Measurements from ENCODE around the gene OR1E2. TPM values are rescaled to one million over a fixed set of nuclear protein-coding genes. Genes with fewer than 3 reads are reported as not detected.
"Not testable (repeated sequence)": the region's sequence is repeated elsewhere in the genome, so short reads cannot be mapped to it uniquely, and the experiment has no call there.

OR1E2 gene
- total RNA-seq, 1 donor = under 0.01 TPM

- Histone ChIP-seq H3K27ac (ENCODE audit: low read depth, low read length) (no peak overlapping the region), H2AFZ (ENCODE audit: low read length) (no peak overlapping the region), H3K36me3 (ENCODE audit: insufficient read depth, low read length) (no peaks in the 10 kb centered on the region), H4K20me1 (ENCODE audit: insufficient read depth, low read length) (no peaks in the 10 kb centered on the region), H3K4me3 (ENCODE audit: insufficient read depth, low read length) (no peak overlapping the region), H3K27me3 (ENCODE audit: insufficient read depth, low read length) (no peaks in the 10 kb centered on the region), H3K9me3 (ENCODE audit: low read depth, low read length) (no peaks in the 10 kb centered on the region), H3K4me1 (ENCODE audit: insufficient read depth, low read length) (no peaks in the 10 kb centered on the region), H3K4me2 (ENCODE audit: insufficient read depth, low read length) (no peak overlapping the region), H3K79me2 (ENCODE audit: insufficient read depth, low read length) (no peaks in the 10 kb centered on the region)
- no peak for DNase-seq (ENCODE audit: insufficient read length, low spot score, missing footprints)
- no peak for TF ChIP-seq CTCF (IDR thresholded peaks at IDR 0.05; ENCODE audit: extremely low read depth, low read depth, low read length)
These were observed 35.9 kb upstream of the OR1E2 start for GRCh38 chr17:3469529-3469928.

- H3K4me1 ChIP-seq (ENCODE audit: insufficient read depth, low read length); H3K4me2 ChIP-seq (ENCODE audit: insufficient read depth, low read length); H3K27me3 ChIP-seq (ENCODE audit: insufficient read depth, low read length); H3K79me2 ChIP-seq (ENCODE audit: insufficient read depth, low read length); H3K4me3 ChIP-seq (ENCODE audit: insufficient read depth, low read length); H3K9me3 ChIP-seq (ENCODE audit: low read depth, low read length); H2AFZ ChIP-seq (ENCODE audit: low read length); DNase-seq (ENCODE audit: insufficient read length, low spot score, missing footprints); H3K27ac ChIP-seq (ENCODE audit: low read depth, low read length); H3K36me3 ChIP-seq (ENCODE audit: insufficient read depth, low read length); H4K20me1 ChIP-seq (ENCODE audit: insufficient read depth, low read length): not testable (repeated sequence)
These were observed 32.7 kb upstream of the OR1E2 start for GRCh38 chr17:3466355-3466754.

GRCh38 chr17:3448059-3448665 is 14.5 kb upstream of the OR1E2 start:
- Histone ChIP-seq H3K27me3 (ENCODE audit: insufficient read depth, low read length) (no peaks in the 10 kb centered on the region), H3K79me2 (ENCODE audit: insufficient read depth, low read length) (no peaks in the 10 kb centered on the region), H3K4me3 (ENCODE audit: insufficient read depth, low read length) (no peak overlapping the region), H3K9me3 (ENCODE audit: low read depth, low read length) (no peaks in the 10 kb centered on the region), H3K4me2 (ENCODE audit: insufficient read depth, low read length) (no peak overlapping the region), H2AFZ (ENCODE audit: low read length) (no peak overlapping the region), H3K4me1 (ENCODE audit: insufficient read depth, low read length) (no peaks in the 10 kb centered on the region), H4K20me1 (ENCODE audit: insufficient read depth, low read length) (no peaks in the 10 kb centered on the region), H3K36me3 (ENCODE audit: insufficient read depth, low read length) (no peaks in the 10 kb centered on the region), H3K27ac (ENCODE audit: low read depth, low read length) (no peak overlapping the region)
- TF ChIP-seq CTCF (IDR thresholded peaks at IDR 0.05; ENCODE audit: extremely low read depth, low read depth, low read length) = no peak
- no peak for DNase-seq (ENCODE audit: insufficient read length, low spot score, missing footprints)

- DNase-seq (ENCODE audit: insufficient read length, low spot score, missing footprints) = no peak
These were observed 14.0 kb upstream of the OR1E2 start for GRCh38 chr17:3447625-3448024.

More at GRCh38 chr17:3447625-3448024, 14.0 kb upstream of the OR1E2 start:
- Histone ChIP-seq H3K4me2 (ENCODE audit: insufficient read depth, low read length) (no peak overlapping the region), H3K9me3 (ENCODE audit: low read depth, low read length) (no peaks in the 10 kb centered on the region), H3K79me2 (ENCODE audit: insufficient read depth, low read length) (no peaks in the 10 kb centered on the region), H3K4me3 (ENCODE audit: insufficient read depth, low read length) (no peak overlapping the region), H2AFZ (ENCODE audit: low read length) (no peak overlapping the region), H3K4me1 (ENCODE audit: insufficient read depth, low read length) (no peaks in the 10 kb centered on the region), H4K20me1 (ENCODE audit: insufficient read depth, low read length) (no peaks in the 10 kb centered on the region), H3K27me3 (ENCODE audit: insufficient read depth, low read length) (no peaks in the 10 kb centered on the region), H3K27ac (ENCODE audit: low read depth, low read length) (no peak overlapping the region), H3K36me3 (ENCODE audit: insufficient read depth, low read length) (no peaks in the 10 kb centered on the region)
- TF ChIP-seq CTCF (IDR thresholded peaks at IDR 0.05; ENCODE audit: extremely low read depth, low read depth, low read length) = no peak

Measured in osteoblast (primary cell).